HT-29 (cell line): ENCODE measurements around the gene HPCAL1. TPM values are rescaled to one million over a fixed set of nuclear protein-coding genes. Genes with fewer than 3 reads are reported as not detected.

Experiments used
- DNase-seq: peaks from one replicate; pipeline ENCODE4 v3.0.0-alpha.2; 2015; ENCODE audit warnings: low spot score
- total RNA-seq: library from RNA; depleted of rRNA; stranded (reverse); fragments of >200 nt; shearing (Covaris generic); gene quantifications from 2 replicates; pipeline ENCODE4 v1.2.3, GENCODE V29; 2014

Gene HPCAL1
- total RNA-seq, 1 experiment from 2014 or later = 151 TPM

GRCh38 chr2:10303181-10303693, 533 bp downstream of the HPCAL1 start:
- no peak for DNase-seq

GRCh38 chr2:10303694-10304378, 1.1 kb downstream of the HPCAL1 start:
- DNase-seq = peak; percentile 56

GRCh38 chr2:10304458-10305253, 2.0 kb downstream of the HPCAL1 start:
- DNase-seq = no peak

- no peak for DNase-seq
Measured at GRCh38 chr2:10305254-10305635, 2.5 kb downstream of the HPCAL1 start.

- no peak for DNase-seq
Measured at GRCh38 chr2:10305715-10306114, 3.0 kb downstream of the HPCAL1 start.

- no peak for DNase-seq
Measured at GRCh38 chr2:10306901-10307463, 4.3 kb downstream of the HPCAL1 start.

GRCh38 chr2:10307561-10308156, 5.0 kb downstream of the HPCAL1 start:
- DNase-seq = no peak

GRCh38 chr2:10308866-10309265, 6.2 kb downstream of the HPCAL1 start:
- DNase-seq = no peak

- DNase-seq = no peak
Measured at GRCh38 chr2:10309286-10309685, 6.6 kb downstream of the HPCAL1 start.

- no peak for DNase-seq
Measured at GRCh38 chr2:10310309-10310888, 7.7 kb downstream of the HPCAL1 start.

GRCh38 chr2:10311736-10312135, 9.0 kb downstream of the HPCAL1 start:
- no peak for DNase-seq

GRCh38 chr2:10312437-10312957, 9.8 kb downstream of the HPCAL1 start:
- no peak for DNase-seq

GRCh38 chr2:10316336-10316735, 13.6 kb downstream of the HPCAL1 start:
- no peak for DNase-seq

GRCh38 chr2:10316860-10317259, 14.2 kb downstream of the HPCAL1 start:
- DNase-seq = no peak

GRCh38 chr2:10317646-10318045, 14.9 kb downstream of the HPCAL1 start:
- DNase-seq = no peak

GRCh38 chr2:10318345-10318744, 15.6 kb downstream of the HPCAL1 start:
- DNase-seq = no peak

GRCh38 chr2:10319892-10320574, 17.3 kb downstream of the HPCAL1 start:
- no peak for DNase-seq

- DNase-seq = no peak
Measured at GRCh38 chr2:10320575-10320931, 17.8 kb downstream of the HPCAL1 start.

GRCh38 chr2:10320933-10321332, 18.2 kb downstream of the HPCAL1 start:
- DNase-seq = no peak

GRCh38 chr2:10321622-10322021, 18.9 kb downstream of the HPCAL1 start:
- no peak for DNase-seq

GRCh38 chr2:10322481-10322880, 19.8 kb downstream of the HPCAL1 start:
- DNase-seq = no peak
